Small intestine (tissue), 16 donors: ENCODE data around the gene PCDHA8. TPM values are rescaled to one million over a fixed set of nuclear protein-coding genes. Genes with fewer than 3 reads are reported as not detected.
"Not testable (repeated sequence)": the region's sequence is repeated elsewhere in the genome, so short reads cannot be mapped to it uniquely, and the experiment has no call there.

ENCODE experiments used
- DNase-seq, 2 donors: peaks; one replicate each; pipeline versions ENCODE4 v3.0.0 to v3.0.0-alpha.2; 2013
- FAIRE-seq: peaks from 2 replicates; lab custom pipeline; 2012; peaks lifted over from hg19 to GRCh38; lab: Jason Lieb, UNC
- H3K27ac ChIP-seq, 3 donors: one replicate each; pipeline ENCODE4 v1.5.1; 2013; ENCODE audit warnings: low read length in 2 of 3, mild to moderate bottlenecking in 2 of 3, control low read depth in 1 of 3, inconsistent platforms in 1 of 3, low read depth in 1 of 3, moderate library complexity in 1 of 3
- H3K27me3 ChIP-seq, 3 donors: one replicate each; pipeline ENCODE4 v1.6.1; 2013; ENCODE audit warnings: low read length in 3 of 3, inconsistent platforms in 1 of 3; ENCODE audit not compliant: control insufficient read depth in 3 of 3, insufficient read depth in 3 of 3
- H3K36me3 ChIP-seq, 3 donors: one replicate each; pipeline ENCODE4 v1.6.1; 2013; ENCODE audit warnings: low read length in 3 of 3, inconsistent platforms in 1 of 3, low read depth in 1 of 3, mild to moderate bottlenecking in 1 of 3, moderate library complexity in 1 of 3; ENCODE audit not compliant: control insufficient read depth in 3 of 3, insufficient read depth in 2 of 3
- H3K4me1 ChIP-seq, 3 donors: one replicate each; pipeline ENCODE4 v1.6.1; 2013; ENCODE audit warnings: low read length in 2 of 3, inconsistent platforms in 1 of 3, low read depth in 1 of 3, mild to moderate bottlenecking in 1 of 3, moderate library complexity in 1 of 3; ENCODE audit not compliant: control insufficient read depth in 3 of 3, insufficient read depth in 2 of 3
- H3K4me3 ChIP-seq, 3 donors: one replicate each; pipeline ENCODE4 v1.5.1; 2013; ENCODE audit warnings: low read length in 3 of 3, control low read depth in 1 of 3, inconsistent platforms in 1 of 3, low read depth in 1 of 3, mild to moderate bottlenecking in 1 of 3, moderate library complexity in 1 of 3
- H3K9me3 ChIP-seq, 2 donors: one replicate each; pipeline ENCODE4 v1.6.1; 2013; ENCODE audit warnings: low read depth in 1 of 2, low read length in 1 of 2; ENCODE audit not compliant: control insufficient read depth in 2 of 2, insufficient read depth in 1 of 2
- WGBS, 3 donors: extraction: QIAGEN DNeasy Blood & Tissue Kit; methylation state at CpG; one replicate each; pipeline ENCODE4 v1.1.7; 2013; 5-methylcytosine and 5-hydroxymethylcytosine counted together
- long read RNA-seq, 10 donors: transcript quantifications; one replicate each; lab custom pipeline, GENCODE V29; 2026
- polyA plus RNA-seq, 4 donors: library from polyadenylated mRNA; stranded (reverse) in 3 of 4; unstranded in 1 of 4; fragments of 200-250 nt in 3 of 4; fragments of 120-200 nt in 1 of 4; gene quantifications; one replicate each; pipeline versions ENCODE4 v1.2.1 to v1.2.3, GENCODE V29; 2013
- donor health status: healthy with polysubstance abuse.
- donor health status: control.
- donor health status: control.
- donor health status: Bipolar disorder and iron deficiency.
- donor health status: healthy.

PCDHA8 gene, protein sequence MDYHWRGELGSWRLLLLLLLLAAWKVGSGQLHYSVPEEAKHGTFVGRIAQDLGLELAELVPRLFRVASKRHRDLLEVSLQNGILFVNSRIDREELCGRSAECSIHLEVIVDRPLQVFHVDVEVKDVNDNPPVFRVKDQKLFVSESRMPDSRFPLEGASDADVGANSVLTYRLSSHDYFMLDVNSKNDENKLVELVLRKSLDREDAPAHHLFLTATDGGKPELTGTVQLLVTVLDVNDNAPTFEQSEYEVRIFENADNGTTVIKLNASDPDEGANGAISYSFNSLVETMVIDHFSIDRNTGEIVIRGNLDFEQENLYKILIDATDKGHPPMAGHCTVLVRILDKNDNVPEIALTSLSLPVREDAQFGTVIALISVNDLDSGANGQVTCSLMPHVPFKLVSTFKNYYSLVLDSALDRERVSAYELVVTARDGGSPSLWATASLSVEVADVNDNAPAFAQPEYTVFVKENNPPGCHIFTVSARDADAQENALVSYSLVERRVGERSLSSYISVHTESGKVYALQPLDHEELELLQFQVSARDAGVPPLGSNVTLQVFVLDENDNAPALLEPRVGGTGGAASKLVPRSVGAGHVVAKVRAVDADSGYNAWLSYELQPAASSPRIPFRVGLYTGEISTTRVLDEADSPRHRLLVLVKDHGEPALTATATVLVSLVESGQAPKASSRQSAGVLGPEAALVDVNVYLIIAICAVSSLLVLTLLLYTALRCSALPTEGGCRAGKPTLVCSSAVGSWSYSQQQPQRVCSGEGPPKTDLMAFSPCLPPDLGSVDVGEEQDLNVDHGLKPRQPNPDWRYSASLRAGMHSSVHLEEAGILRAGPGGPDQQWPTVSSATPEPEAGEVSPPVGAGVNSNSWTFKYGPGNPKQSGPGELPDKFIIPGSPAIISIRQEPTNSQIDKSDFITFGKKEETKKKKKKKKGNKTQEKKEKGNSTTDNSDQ
- polyA plus RNA-seq = under 1 TPM in 2 of 4 donors, not detected in 2; 0.04 to 0.06 TPM
- long read RNA-seq, donor 1 = 0 reads
- long read RNA-seq, donor 2 = 0 reads
- long read RNA-seq, donor 3 = 0 reads
- long read RNA-seq, donor 4 = 0 reads
- long read RNA-seq, donor 5 = 0 reads
- long read RNA-seq, donor 6 = 0 reads
- long read RNA-seq, donor 7 = 0 reads
- long read RNA-seq, donor 8 = 0 reads
- long read RNA-seq, donor 9 = 0 reads
- long read RNA-seq, donor 10, full-length matches to known transcripts = 1 of 1 reads
- long read RNA-seq, donor 10, partial matches to known transcripts = 0 of 1 reads
- long read RNA-seq, donor 10, other reads (novel, unspliced or antisense) = 0 of 1 reads

DNA sequence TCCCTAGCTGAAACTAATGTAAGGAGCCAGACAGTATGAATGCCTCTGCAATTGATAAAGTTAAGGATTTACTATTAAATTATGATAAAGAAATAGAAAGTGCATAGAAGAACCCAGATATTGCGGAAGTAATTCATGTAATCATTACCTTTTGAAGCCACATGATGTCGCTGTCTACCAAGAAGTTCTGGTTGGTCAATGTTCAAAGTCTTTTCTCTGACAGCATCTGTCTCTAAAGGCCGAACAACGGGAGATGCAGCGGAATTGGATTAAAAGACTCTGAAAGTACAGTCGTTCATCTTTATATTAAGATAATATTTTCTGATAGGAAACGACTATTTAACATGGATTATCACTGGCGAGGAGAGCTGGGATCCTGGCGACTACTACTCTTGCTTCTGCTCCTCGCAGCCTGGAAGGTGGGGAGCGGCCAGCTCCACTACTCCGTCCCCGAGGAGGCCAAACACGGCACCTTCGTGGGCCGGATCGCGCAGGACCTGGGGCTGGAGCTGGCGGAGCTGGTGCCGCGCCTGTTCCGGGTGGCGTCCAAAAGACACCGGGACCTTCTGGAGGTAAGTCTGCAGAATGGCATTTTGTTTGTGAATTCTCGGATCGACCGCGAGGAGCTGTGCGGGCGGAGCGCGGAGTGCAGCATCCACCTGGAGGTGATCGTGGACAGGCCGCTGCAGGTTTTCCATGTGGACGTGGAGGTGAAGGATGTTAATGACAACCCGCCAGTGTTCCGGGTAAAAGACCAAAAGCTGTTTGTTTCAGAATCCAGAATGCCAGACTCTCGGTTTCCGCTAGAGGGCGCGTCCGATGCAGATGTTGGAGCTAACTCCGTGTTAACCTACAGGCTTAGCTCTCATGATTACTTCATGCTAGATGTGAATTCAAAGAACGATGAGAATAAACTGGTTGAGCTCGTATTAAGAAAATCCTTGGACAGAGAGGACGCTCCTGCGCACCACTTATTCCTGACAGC is at the start of gene PCDHA8:
PCDHA8 (plus strand) TSS at position 210 of the 985 bp plus-strand sequence; CDS start at position 345, 135 bp downstream.
- no peaks in the 10 kb centered on the region for H3K36me3 ChIP-seq
- DNase-seq = no peak
- H3K4me1 ChIP-seq = no peaks in the 10 kb centered on the region
- no peak within 1 kb of the TSS for H3K4me3 ChIP-seq
- no peak within 1 kb of the TSS for H3K27ac ChIP-seq
- H3K27me3 ChIP-seq = no peaks in the 10 kb centered on the region
- 24 to 48% (median 32%) methylated on average over 42 to 47 of the region's 47 CpGs for WGBS, 3 donors
- peaks cover 0 to 34% of the 10 kb centered on the region in 2 donors for H3K9me3 ChIP-seq
- no peak for FAIRE-seq

DNA sequence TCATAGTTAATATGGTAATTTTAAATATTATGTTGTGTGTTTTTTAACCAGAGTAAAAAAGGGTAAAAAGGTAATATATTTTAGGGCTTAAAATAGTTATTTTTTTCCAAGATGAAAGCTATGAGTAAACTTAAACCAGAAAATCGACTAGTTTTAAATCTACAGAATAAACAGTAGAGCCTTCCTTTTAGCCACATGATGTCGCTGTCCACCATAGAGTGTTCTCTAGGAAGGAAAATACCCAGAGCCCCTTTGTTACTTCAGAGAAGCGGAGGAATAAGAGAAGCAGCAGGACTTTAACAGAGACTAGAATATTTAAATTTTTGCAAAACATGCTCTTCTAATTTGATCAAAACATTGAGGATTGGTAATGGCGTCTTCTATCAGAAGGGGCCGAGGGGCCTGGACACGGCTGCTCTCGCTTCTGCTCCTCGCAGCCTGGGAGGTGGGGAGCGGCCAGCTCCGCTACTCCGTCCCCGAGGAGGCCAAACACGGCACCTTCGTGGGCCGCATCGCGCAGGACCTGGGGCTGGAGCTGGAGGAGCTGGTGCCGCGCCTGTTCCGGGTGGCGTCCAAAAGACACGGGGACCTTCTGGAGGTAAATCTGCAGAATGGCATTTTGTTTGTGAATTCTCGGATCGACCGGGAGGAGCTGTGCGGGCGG is 46.3 kb upstream of the PCDHA8 start, which contains the start of gene PCDHA2:
PCDHA2 (plus strand) TSS at position 258 of the 664 bp plus-strand sequence.
- H3K27ac ChIP-seq = no peak within 1 kb of the TSS
- peaks cover 0 to 7% (median 0%) of the 10 kb centered on the region in 3 donors for H3K27me3 ChIP-seq
- no peak for FAIRE-seq
- no peak for DNase-seq
- H3K9me3 ChIP-seq = peaks cover 9 to 32% of the 10 kb centered on the region in 2 donors
- H3K4me1 ChIP-seq = no peaks in the 10 kb centered on the region
- H3K4me3 ChIP-seq = no peak within 1 kb of the TSS
- no peaks in the 10 kb centered on the region for H3K36me3 ChIP-seq
- 24 to 41% (median 41%) methylated on average over 27 of the region's 27 CpGs for WGBS, 3 donors

DNA sequence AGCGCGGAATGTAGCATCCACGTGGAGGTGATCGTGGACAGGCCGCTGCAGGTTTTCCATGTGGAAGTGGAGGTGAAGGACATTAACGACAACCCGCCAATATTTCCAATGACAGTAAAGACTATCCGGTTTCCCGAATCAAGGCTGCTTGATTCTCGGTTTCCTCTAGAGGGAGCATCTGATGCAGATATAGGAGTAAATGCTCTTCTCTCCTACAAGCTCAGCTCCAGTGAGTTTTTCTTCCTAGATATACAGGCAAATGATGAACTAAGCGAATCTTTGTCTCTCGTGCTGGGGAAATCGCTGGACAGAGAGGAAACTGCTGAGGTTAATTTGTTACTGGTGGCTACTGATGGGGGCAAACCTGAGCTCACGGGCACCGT is 45.7 kb upstream of the PCDHA8 start:
- H3K4me3 ChIP-seq = no peak overlapping the region
- no peak for FAIRE-seq
- H3K27ac ChIP-seq = no peak overlapping the region
- WGBS, 3 donors = 26 to 42% (median 36%) methylated on average over 15 of the region's 15 CpGs
- no peaks in the 10 kb centered on the region for H3K36me3 ChIP-seq
- peaks cover 0 to 7% (median 0%) of the 10 kb centered on the region in 3 donors for H3K27me3 ChIP-seq
- no peaks in the 10 kb centered on the region for H3K4me1 ChIP-seq
- DNase-seq = no peak
- peaks cover 9 to 32% of the 10 kb centered on the region in 2 donors for H3K9me3 ChIP-seq

DNA sequence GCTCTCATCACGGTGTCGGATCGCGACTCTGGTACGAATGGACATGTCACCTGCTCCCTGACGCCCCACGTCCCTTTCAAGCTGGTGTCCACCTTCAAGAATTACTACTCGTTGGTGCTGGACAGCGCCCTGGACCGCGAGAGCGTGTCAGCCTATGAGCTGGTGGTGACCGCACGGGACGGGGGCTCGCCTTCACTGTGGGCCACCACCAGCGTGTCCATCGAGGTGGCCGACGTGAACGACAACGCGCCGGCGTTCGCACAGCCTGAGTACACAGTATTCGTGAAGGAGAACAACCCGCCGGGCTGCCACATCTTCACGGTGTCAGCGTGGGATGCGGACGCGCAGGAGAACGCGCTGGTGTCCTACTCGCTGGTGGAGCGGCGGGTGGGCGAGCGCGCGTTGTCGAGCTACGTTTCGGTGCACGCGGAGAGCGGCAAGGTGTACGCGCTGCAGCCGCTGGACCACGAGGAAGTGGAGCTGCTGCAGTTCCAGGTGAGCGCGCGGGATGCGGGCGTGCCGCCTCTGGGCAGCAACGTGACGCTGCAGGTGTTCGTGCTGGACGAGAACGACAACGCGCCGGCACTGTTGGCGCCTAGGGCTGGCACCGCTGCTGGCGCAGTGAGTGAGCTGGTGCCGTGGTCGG is 44.8 kb upstream of the PCDHA8 start:
- H3K9me3 ChIP-seq = peaks cover 9 to 31% of the 10 kb centered on the region in 2 donors
- DNase-seq = not testable (repeated sequence)

DNA sequence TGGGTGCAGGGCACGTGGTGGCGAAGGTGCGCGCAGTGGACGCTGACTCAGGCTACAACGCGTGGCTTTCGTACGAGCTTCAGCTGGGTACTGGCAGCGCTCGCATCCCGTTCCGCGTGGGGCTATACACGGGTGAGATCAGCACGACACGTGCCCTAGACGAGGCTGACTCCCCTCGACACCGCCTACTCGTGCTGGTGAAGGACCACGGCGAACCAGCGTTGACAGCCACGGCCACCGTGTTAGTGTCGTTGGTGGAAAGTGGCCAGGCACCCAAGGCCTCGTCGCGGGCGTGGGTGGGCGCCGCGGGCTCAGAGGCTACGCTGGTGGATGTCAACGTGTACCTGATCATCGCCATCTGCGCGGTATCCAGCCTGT is 44.3 kb upstream of the PCDHA8 start:
- Histone ChIP-seq H3K4me3 (no peak overlapping the region), H3K9me3 (peaks cover 10 to 34% of the 10 kb centered on the region in 2 donors), H3K36me3 (no peaks in the 10 kb centered on the region), H3K27ac (no peak overlapping the region), H3K27me3 (peaks cover 0 to 13% (median 0%) of the 10 kb centered on the region in 3 donors), H3K4me1 (no peaks in the 10 kb centered on the region)
- DNase-seq (no peak), FAIRE-seq (no peak)
- WGBS, 3 donors = 61 to 81% (median 76%) methylated on average over 39 of the region's 39 CpGs

More for the DNA sequence above, 44.8 kb upstream of the PCDHA8 start:
- H3K27ac ChIP-seq, H3K36me3 ChIP-seq, FAIRE-seq, H3K27me3 ChIP-seq, H3K4me3 ChIP-seq, H3K4me1 ChIP-seq: not testable (repeated sequence)
- 62 to 80% (median 78%) methylated on average over 69 to 72 of the region's 72 CpGs for WGBS, 3 donors

DNA sequence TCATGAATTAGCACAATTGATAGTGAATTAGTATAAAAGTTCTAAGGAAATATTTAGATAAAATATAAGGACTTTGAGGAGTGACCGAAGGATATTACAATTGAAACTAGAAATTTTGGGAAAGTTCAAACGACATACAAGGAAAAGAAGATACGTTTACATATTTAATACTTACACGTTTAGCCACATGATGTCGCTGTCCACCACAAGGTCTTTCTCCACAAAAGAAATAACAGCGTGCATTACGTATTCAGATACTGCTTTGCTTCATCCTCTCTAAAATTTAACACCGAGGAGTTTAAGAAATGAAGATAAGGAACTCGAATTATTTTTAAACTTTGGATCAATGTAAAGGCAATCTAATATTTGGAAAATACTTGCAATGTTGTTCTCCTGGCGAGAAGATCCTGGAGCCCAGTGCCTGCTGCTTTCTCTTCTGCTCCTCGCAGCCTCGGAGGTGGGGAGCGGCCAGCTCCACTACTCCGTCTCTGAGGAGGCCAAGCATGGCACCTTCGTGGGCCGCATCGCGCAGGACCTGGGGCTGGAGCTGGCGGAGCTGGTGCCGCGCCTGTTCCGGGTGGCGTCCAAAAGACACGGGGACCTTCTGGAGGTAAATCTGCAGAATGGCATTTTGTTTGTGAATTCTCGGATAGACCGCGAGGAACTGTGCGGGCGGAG is 40.0 kb upstream of the PCDHA8 start, which contains the start of gene PCDHA3:
PCDHA3 (plus strand) TSS at position 242 of the 678 bp plus-strand sequence.
- H3K4me3 ChIP-seq = no peak within 1 kb of the TSS
- H3K9me3 ChIP-seq = peaks cover 14 to 34% of the 10 kb centered on the region in 2 donors
- no peak within 1 kb of the TSS for H3K27ac ChIP-seq
- FAIRE-seq (no peak), DNase-seq (no peak)
- peaks cover 0 to 8% (median 0%) of the 10 kb centered on the region in 3 donors for H3K27me3 ChIP-seq
- H3K36me3 ChIP-seq = no peaks in the 10 kb centered on the region
- no peaks in the 10 kb centered on the region for H3K4me1 ChIP-seq
- 23 to 40% (median 38%) methylated on average over 29 of the region's 29 CpGs for WGBS, 3 donors
